Endothelial cell of umbilical vein (primary cell): ENCODE results near the gene PRRC2B. TPM values are rescaled to one million over a fixed set of nuclear protein-coding genes. Genes with fewer than 3 reads are reported as not detected.

Source experiments
- BruUV-seq: library from RNA; stranded (reverse); fragments of 400-500 nt; replicated peaks from 2 replicates; lab custom pipeline; 2021; lab: Mats Ljungman, UMichigan
- CTCF ChIA-PET: fragments of 300-600, 350-600 bp; sonication (Branson Sonifier 250); formaldehyde crosslinking; loops from one replicate; lab custom pipeline; 2021; ENCODE audit warnings: antibody characterized with exemption, inconsistent platforms; lab: Charles Lee
- POLR2A ChIA-PET: fragments of 300-600, 350-600 bp; sonication (Branson Sonifier 250); formaldehyde crosslinking; loops from one replicate; lab custom pipeline; 2021; ENCODE audit warnings: antibody characterized with exemption, inconsistent platforms; lab: Charles Lee
- DNase-seq: peaks from one replicate; pipeline ENCODE4 v3.0.0-alpha.2; 2011; ENCODE audit warnings: low read depth, low spot score
- FAIRE-seq: peaks from 2 replicates; lab custom pipeline; 2011; peaks lifted over from hg19 to GRCh38; lab: Jason Lieb, UNC
- H2AFZ ChIP-seq: 2 replicates; pipeline ENCODE4 v1.6.0; 2012; ENCODE audit warnings: low read depth, low read length, control low read depth, inconsistent platforms
- H3K27ac ChIP-seq: 2 replicates; pipeline ENCODE4 v1.5.1; 2011; ENCODE audit warnings: low read depth, mild to moderate bottlenecking, control low read depth, low read length, moderate library complexity; ENCODE audit not compliant: insufficient read depth
- H3K27me3 ChIP-seq, 2 experiments: 2 replicates each; pipeline versions ENCODE4 v1.6.0 to v1.6.1; 2011; ENCODE audit warnings: low read length in 2 of 2, mixed read lengths in 1 of 2; ENCODE audit not compliant: control insufficient read depth in 2 of 2, insufficient read depth in 2 of 2
- H3K36me3 ChIP-seq, 2 experiments: 2 replicates in 1 of 2; 3 replicates in 1 of 2; pipeline ENCODE4 v1.5.1; 2011; ENCODE audit warnings: low read length in 2 of 2, mild to moderate bottlenecking in 1 of 2, moderate library complexity in 1 of 2; ENCODE audit not compliant: control insufficient read depth in 2 of 2, insufficient read depth in 2 of 2; ENCODE audit errors: extremely low read depth in 1 of 2
- H3K4me1 ChIP-seq: 3 replicates; pipeline ENCODE4 v1.5.1; 2011; ENCODE audit warnings: mild to moderate bottlenecking, low read length; ENCODE audit not compliant: control insufficient read depth, insufficient read depth; ENCODE audit errors: extremely low read depth
- H3K4me2 ChIP-seq: 2 replicates; pipeline ENCODE4 v1.6.1; 2011; ENCODE audit warnings: low read length, control low read depth, mixed read lengths; ENCODE audit not compliant: insufficient read depth
- H3K4me3 ChIP-seq, 3 experiments: fragments of 200-600 bp in 1 of 3; sonication (generic), shearing (Covaris generic) in 1 of 3; replicated peaks in 1 of 3; 2 replicates each; pipeline ENCODE4 v1.5.1; 2011 to 2016; ENCODE audit warnings: control low read depth in 3 of 3, low read length in 3 of 3, mild to moderate bottlenecking in 2 of 3, inconsistent platforms in 1 of 3, low read depth in 1 of 3, moderate library complexity in 1 of 3; ENCODE audit not compliant: insufficient read depth in 1 of 3
- H3K79me2 ChIP-seq: 2 replicates; pipeline ENCODE4 v1.6.0; 2012; ENCODE audit warnings: low read length, inconsistent platforms; ENCODE audit not compliant: control insufficient read depth, insufficient read depth
- H3K9ac ChIP-seq: replicated peaks from 2 replicates; pipeline ENCODE3; 2011; ENCODE audit warnings: low read length, control low read depth; ENCODE audit not compliant: insufficient read depth; ENCODE audit errors: extremely low read depth
- H3K9me1 ChIP-seq: replicated peaks from 3 replicates; pipeline ENCODE4 v1.6.0; 2011; ENCODE audit warnings: mild to moderate bottlenecking, low read length; ENCODE audit not compliant: control insufficient read depth, insufficient read depth; ENCODE audit errors: extremely low read depth
- H3K9me3 ChIP-seq: replicated peaks from 2 replicates; pipeline ENCODE4 v1.5.1; 2012; ENCODE audit warnings: low read length, inconsistent platforms; ENCODE audit not compliant: control insufficient read depth, insufficient read depth
- H4K20me1 ChIP-seq: replicated peaks from 2 replicates; pipeline ENCODE3; 2011; ENCODE audit warnings: mild to moderate bottlenecking, low read length; ENCODE audit not compliant: control insufficient read depth, insufficient read depth; ENCODE audit errors: extremely low read depth
- EZH2 ChIP-seq: IDR thresholded peaks from 2 replicates; pipeline ENCODE4 v1.6.1; 2012; ENCODE audit warnings: borderline replicate concordance, low read depth, mild to moderate bottlenecking, moderate library complexity, low read length, inconsistent platforms; ENCODE audit not compliant: severe bottlenecking
- FOS ChIP-seq: IDR thresholded peaks from 2 replicates; pipeline ENCODE4 v1.6.1; 2011; ENCODE audit warnings: mild to moderate bottlenecking, low read length, moderate library complexity, borderline replicate concordance; ENCODE audit not compliant: insufficient read depth
- GATA2 ChIP-seq: IDR thresholded peaks from 2 replicates; pipeline ENCODE4 v1.7.0; 2011; ENCODE audit warnings: low read depth, mild to moderate bottlenecking, moderate library complexity, mixed read lengths, low read length; ENCODE audit not compliant: insufficient read length, insufficient read depth
- JUN ChIP-seq: IDR thresholded peaks from 2 replicates; pipeline ENCODE4 v1.6.1; 2011; ENCODE audit warnings: borderline replicate concordance, low read depth; ENCODE audit not compliant: insufficient read length, insufficient read depth
- MYC ChIP-seq: IDR thresholded peaks from one replicate; pipeline ENCODE4 v1.6.1; 2011; ENCODE audit warnings: mild to moderate bottlenecking, low read depth, low read length
- POLR2A ChIP-seq: IDR thresholded peaks from 2 replicates; pipeline ENCODE4 v1.6.1; 2012; ENCODE audit warnings: low read depth, mild to moderate bottlenecking, control low read depth, low read length
- POLR2AphosphoS5 ChIP-seq: IDR thresholded peaks from 2 replicates; pipeline ENCODE4 v1.6.1; 2012; ENCODE audit warnings: low read depth, mild to moderate bottlenecking, control low read depth, low read length, moderate library complexity; ENCODE audit not compliant: insufficient read depth
- dilution Hi-C: fragments of 300-500 bp; cut with MboI; formaldehyde crosslinking; loops from one replicate; pipeline ENCODE4 v1.15.0; 2019; ENCODE audit warnings: low sequenced_read_pairs; ENCODE audit not compliant: extremely low pct_ligation_motif_present
- intact Hi-C: fragments of 100-400 bp; cut with micrococcal nuclease; formaldehyde crosslinking; loops from one replicate; pipeline ENCODE4 v1.10.0; 2022
- polyA plus RNA-seq, 4 experiments: library from polyadenylated mRNA; depleted of rRNA in 3 of 4; stranded (reverse) in 3 of 4; unstranded in 1 of 4; fragments of >200 nt; gene quantifications; 2 replicates each; pipeline versions ENCODE4 v1.2.1 to v1.2.3, GENCODE V29; 2011 to 2012; ENCODE audit warnings: missing spikeins in 1 of 4
- total RNA-seq: library from RNA; stranded (reverse); gene quantifications from 2 replicates; pipeline ENCODE4 v1.2.3, GENCODE V29; 2021
- TF ChIP-seq, protein P1 (sequence below), 2 donors: IDR thresholded peaks; 1 replicate in 1 of 2; 2 replicates in 1 of 2; pipeline ENCODE4 v1.5.1; 2011; ENCODE audit warnings: low read length in 2 of 2, mild to moderate bottlenecking in 2 of 2, moderate library complexity in 2 of 2, control low read depth in 1 of 2, inconsistent platforms in 1 of 2, low read depth in 1 of 2; ENCODE audit not compliant: insufficient read depth in 1 of 2; ENCODE audit errors: extremely low read depth in 1 of 2
- TF ChIP-seq, protein P2 (sequence below): IDR thresholded peaks from 2 replicates; pipeline ENCODE4 v1.6.1; 2011; ENCODE audit not compliant: insufficient read depth, insufficient read length

The PRRC2B gene
- total and polyA plus RNA-seq, 2 donors (not counting 3 experiments of a cell fraction or from before 2014, with no cell fraction given) = 35.6 to 256 TPM

DNA sequence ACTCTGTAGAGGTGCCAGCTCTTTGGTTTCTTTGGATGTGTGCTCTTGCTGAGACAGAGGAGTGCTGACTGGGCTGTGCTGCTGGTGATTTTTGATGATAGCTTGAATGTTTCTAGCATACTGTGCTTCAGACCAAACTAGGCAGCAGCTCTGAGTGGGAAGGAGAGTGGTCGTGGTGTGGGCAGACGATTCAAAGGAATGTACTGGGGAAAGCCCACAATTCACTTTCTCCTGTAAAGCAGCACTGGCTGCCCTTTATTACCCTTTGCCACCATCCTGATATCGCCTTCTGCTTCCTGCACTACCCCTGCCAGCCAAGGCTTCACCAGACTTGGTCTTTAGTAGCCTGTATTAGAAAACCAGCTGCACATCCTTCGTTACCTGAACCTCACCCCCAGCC lies 45.3 kb downstream of the PRRC2B start:
- BruUV-seq = no TSS peak
- no peak overlapping the region for H3K9ac ChIP-seq
- ChIA-PET CTCF (interaction anchor here (1.2 kb wide), 1 partner anchor 89 kb away, joined by 4 read pairs; no protein-coding TSS in a partner anchor), POLR2A (interaction anchor here (0.7 kb wide), 1 partner anchor 43 kb away, joined by 6 read pairs; no protein-coding TSS in a partner anchor)
- no peaks in the 10 kb centered on the region for H3K9me1 ChIP-seq
- H3K27me3 ChIP-seq = no peaks in the 10 kb centered on the region
- peaks cover 37 to 59% of the 10 kb centered on the region in 2 experiments for H3K36me3 ChIP-seq
- no peak for FAIRE-seq
- H3K79me2 ChIP-seq = peaks cover 66% of the 10 kb centered on the region
- dilution Hi-C loops (no loop called here), intact Hi-C loops (loop anchor here (5.0 kb wide), 1 partner anchor 42 kb away; no protein-coding TSS in a partner anchor)
- H2AFZ ChIP-seq = no peak overlapping the region
- no peaks in the 10 kb centered on the region for H3K9me3 ChIP-seq
- no peak overlapping the region for H3K27ac ChIP-seq
- no peak for DNase-seq
- H3K4me1 ChIP-seq = peaks cover 15% of the 10 kb centered on the region
- H4K20me1 ChIP-seq = peaks cover 16% of the 10 kb centered on the region
- no peak overlapping the region for H3K4me3 ChIP-seq
- H3K4me2 ChIP-seq = no peak overlapping the region
- TF ChIP-seq GATA2 = no peak
- no peak for TF ChIP-seq JUN
- TF ChIP-seq EZH2 = no peak
- TF ChIP-seq, protein P1, sequence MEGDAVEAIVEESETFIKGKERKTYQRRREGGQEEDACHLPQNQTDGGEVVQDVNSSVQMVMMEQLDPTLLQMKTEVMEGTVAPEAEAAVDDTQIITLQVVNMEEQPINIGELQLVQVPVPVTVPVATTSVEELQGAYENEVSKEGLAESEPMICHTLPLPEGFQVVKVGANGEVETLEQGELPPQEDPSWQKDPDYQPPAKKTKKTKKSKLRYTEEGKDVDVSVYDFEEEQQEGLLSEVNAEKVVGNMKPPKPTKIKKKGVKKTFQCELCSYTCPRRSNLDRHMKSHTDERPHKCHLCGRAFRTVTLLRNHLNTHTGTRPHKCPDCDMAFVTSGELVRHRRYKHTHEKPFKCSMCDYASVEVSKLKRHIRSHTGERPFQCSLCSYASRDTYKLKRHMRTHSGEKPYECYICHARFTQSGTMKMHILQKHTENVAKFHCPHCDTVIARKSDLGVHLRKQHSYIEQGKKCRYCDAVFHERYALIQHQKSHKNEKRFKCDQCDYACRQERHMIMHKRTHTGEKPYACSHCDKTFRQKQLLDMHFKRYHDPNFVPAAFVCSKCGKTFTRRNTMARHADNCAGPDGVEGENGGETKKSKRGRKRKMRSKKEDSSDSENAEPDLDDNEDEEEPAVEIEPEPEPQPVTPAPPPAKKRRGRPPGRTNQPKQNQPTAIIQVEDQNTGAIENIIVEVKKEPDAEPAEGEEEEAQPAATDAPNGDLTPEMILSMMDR (IDR thresholded peaks at IDR 0.05; ENCODE audit: extremely low read depth in 1 of 2, insufficient read depth in 1 of 2, low read depth in 1 of 2, low read length in 2 of 2) = no peak
- no peak for TF ChIP-seq FOS
- TF ChIP-seq, protein P2, sequence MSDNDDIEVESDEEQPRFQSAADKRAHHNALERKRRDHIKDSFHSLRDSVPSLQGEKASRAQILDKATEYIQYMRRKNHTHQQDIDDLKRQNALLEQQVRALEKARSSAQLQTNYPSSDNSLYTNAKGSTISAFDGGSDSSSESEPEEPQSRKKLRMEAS = no peak
- TF ChIP-seq POLR2A = no peak
- TF ChIP-seq POLR2AphosphoS5 = no peak
- TF ChIP-seq MYC = no peak
